Measurements from ENCODE around the gene OR5M8.

GRCh38 chr11:56497010-56497409 lies 5.8 kb upstream of the OR5M8 start:
- no peak for TF ChIP-seq CTCF (IDR thresholded peaks at IDR 0.05)
- TF ChIP-seq POLR2A (IDR thresholded peaks at IDR 0.05): no peak
